Psoas muscle (tissue), 8 donors: ENCODE data around the gene GRM7. TPM values are rescaled to one million over a fixed set of nuclear protein-coding genes. Genes with fewer than 3 reads are reported as not detected.

Experiments used
- ATAC-seq, 4 donors: fragments of 200-7000 bp; cut with Tn5 transposase; one replicate each; pipeline ENCODE4 v1.9.1; 2020; ENCODE audit warnings: moderate library complexity in 3 of 4, mild to moderate bottlenecking in 2 of 4
- DNase-seq, 2 donors: peaks; one replicate each; pipeline ENCODE4 v3.0.0-alpha.2; 2020
- H3K27ac ChIP-seq: fragments of 200-600 bp; one replicate; pipeline ENCODE4 v1.8.0; 2022
- H3K27me3 ChIP-seq, 3 donors: fragments of 200-600 bp in 1 of 3; one replicate each; pipeline versions ENCODE4 v1.6.1 to v1.8.0; 2013 to 2022; ENCODE audit warnings: low read length in 2 of 3, mild to moderate bottlenecking in 2 of 3, moderate library complexity in 1 of 3; ENCODE audit not compliant: insufficient read depth in 3 of 3
- H3K36me3 ChIP-seq, 2 donors: fragments of 200-600 bp in 1 of 2; one replicate each; pipeline versions ENCODE4 v1.6.1 to v1.8.0; 2013 to 2022; ENCODE audit warnings: low read depth in 1 of 2, mild to moderate bottlenecking in 1 of 2, moderate library complexity in 1 of 2; ENCODE audit not compliant: insufficient read depth in 1 of 2
- H3K4me1 ChIP-seq: fragments of 200-600 bp; one replicate; pipeline ENCODE4 v1.8.0; 2022
- H3K4me3 ChIP-seq: fragments of 200-600 bp; one replicate; pipeline ENCODE4 v1.8.0; 2022; ENCODE audit warnings: mild to moderate bottlenecking
- H3K9me3 ChIP-seq: fragments of 200-600 bp; one replicate; pipeline ENCODE4 v1.8.0; 2022
- WGBS, 3 donors: extraction: QIAGEN DNeasy Blood & Tissue Kit; methylation state at CpG; one replicate each; pipeline versions ENCODE4 v1.1.6 to v1.1.7; 2013; 5-methylcytosine and 5-hydroxymethylcytosine counted together
- intact Hi-C, 2 donors: fragments of 100-400 bp; cut with DNase I; formaldehyde crosslinking; loops; one replicate each; pipeline versions ENCODE4 v1.11.0 to v1.14.2; 2022
- polyA plus RNA-seq, 3 donors: library from polyadenylated mRNA; stranded (reverse); fragments of 200-250 nt; gene quantifications; one replicate each; pipeline ENCODE4 v1.2.3, GENCODE V29; 2013
- total RNA-seq, 4 donors: library from RNA; stranded (reverse); fragmentation: NEBNext Ultra II Directional in 2 of 4; extraction: Animal tissue kit (Norgen Biotek cat#: 25700) in 2 of 4; gene quantifications; one replicate each; pipeline versions ENCODE4 v1.2.1 to v1.2.4, GENCODE V29; 2021 to 2023
- TF ChIP-seq, protein P1 (sequence below): fragments of 200-600 bp; IDR thresholded peaks from one replicate; pipeline ENCODE4 v1.8.0; 2022; ENCODE audit warnings: antibody characterized with exemption
- donor health status: healthy with polysubstance abuse.
- donor health status: DM: no; HTN: no; CAD: no; lungs with moderate emphysema.
- donor health status: Bipolar disorder and iron deficiency.
- donor health status: healthy.
- donor health status: DM: yes; HTN: yes; CAD: no.
- donor health status: DM: no; HTN: no; CAD: no.
- donor health status: DM: no; HTN: no; CAD: no.
- donor health status: DM: yes; HTN: yes; CAD: no.

Gene GRM7
- total and polyA plus RNA-seq, 7 donors = 0.01 TPM; not detected in 6

DNA sequence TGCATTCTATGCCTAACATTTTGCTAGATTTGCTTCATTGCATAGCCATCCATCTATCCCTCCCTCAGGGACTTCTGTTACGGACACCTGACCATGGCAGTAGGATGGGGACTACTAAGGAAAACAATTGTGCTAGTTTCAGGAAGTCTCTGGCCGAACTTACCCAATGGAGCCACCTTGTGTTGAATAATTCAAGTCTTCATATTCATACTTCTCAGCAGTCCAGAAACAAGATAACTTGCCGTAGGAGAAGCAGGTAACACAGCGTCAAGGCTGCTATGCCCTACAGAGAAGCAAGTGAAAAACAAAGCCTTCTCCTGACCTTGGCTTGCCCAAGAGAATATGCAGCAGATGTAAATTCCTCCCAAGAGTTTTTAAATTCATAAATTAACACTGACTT lies 685.3 kb downstream of the GRM7 start:
- TF ChIP-seq, protein P1, sequence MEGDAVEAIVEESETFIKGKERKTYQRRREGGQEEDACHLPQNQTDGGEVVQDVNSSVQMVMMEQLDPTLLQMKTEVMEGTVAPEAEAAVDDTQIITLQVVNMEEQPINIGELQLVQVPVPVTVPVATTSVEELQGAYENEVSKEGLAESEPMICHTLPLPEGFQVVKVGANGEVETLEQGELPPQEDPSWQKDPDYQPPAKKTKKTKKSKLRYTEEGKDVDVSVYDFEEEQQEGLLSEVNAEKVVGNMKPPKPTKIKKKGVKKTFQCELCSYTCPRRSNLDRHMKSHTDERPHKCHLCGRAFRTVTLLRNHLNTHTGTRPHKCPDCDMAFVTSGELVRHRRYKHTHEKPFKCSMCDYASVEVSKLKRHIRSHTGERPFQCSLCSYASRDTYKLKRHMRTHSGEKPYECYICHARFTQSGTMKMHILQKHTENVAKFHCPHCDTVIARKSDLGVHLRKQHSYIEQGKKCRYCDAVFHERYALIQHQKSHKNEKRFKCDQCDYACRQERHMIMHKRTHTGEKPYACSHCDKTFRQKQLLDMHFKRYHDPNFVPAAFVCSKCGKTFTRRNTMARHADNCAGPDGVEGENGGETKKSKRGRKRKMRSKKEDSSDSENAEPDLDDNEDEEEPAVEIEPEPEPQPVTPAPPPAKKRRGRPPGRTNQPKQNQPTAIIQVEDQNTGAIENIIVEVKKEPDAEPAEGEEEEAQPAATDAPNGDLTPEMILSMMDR = peak; percentile 19
- Histone ChIP-seq H3K4me1 (no peaks in the 10 kb centered on the region), H3K9me3 (no peaks in the 10 kb centered on the region), H3K4me3 (no peak overlapping the region), H3K27ac (no peak overlapping the region), H3K36me3 (no peaks in the 10 kb centered on the region), H3K27me3 (no peaks in the 10 kb centered on the region)
- intact Hi-C loops = no loop called here
- DNase-seq (no peak), ATAC-seq (no peak)
- WGBS, 3 donors = 45 to 53% (median 46%) methylated on average over 4 of the region's 4 CpGs

DNA sequence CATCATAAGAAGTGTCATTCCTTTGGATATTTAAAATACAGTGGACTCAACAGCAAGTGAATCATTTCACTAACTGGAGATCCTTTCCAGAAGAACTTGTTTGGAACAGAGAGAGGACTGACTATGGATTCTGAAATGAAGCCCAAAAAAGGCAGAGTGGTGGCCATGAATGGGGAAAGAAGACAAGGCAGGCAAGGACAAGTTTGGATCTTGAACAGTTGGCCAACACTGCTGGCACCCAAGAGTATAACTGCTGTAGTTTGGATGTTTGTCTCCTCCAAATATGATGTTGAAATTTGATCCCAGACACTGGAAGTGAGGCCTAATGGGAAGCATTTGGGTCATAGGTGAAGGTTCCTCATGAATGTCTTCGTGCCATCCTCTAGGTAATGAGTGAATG lies 686.9 kb downstream of the GRM7 start:
- DNase-seq = no peak
- 74 to 78% (median 75%) methylated on average over 1 of the region's 1 CpG for WGBS, 3 donors
- Histone ChIP-seq H3K27me3 (no peaks in the 10 kb centered on the region), H3K9me3 (peaks cover 3% of the 10 kb centered on the region), H3K4me3 (no peak overlapping the region), H3K4me1 (no peaks in the 10 kb centered on the region), H3K27ac (no peak overlapping the region), H3K36me3 (no peaks in the 10 kb centered on the region)
- ATAC-seq = no peak
- TF ChIP-seq, protein P1 = no peak
- intact Hi-C loops = no loop called here

DNA sequence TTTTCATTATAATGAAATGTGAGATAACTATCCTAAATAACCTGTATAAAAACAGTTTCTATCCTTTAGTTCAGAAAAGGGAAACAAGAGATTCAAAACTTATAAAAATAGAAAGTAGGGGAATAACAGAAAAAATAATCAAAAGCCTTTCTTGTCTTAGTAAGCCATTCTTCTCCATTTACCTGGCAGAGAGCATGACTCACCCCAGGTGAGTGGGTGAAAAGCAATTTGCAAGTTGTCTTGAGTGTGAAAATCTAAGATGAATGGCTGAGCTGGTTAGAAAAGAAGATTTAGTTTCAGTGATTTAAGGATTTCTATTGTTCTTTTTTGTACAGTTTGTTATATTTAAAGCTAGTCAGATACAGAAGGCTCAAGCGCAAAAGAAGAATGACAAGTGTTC lies 702.0 kb downstream of the GRM7 start:
- 39 to 100% (median 97%) methylated on average over 1 of the region's 1 CpG for WGBS, 3 donors
- DNase-seq (no peak), ATAC-seq (no peak)
- Histone ChIP-seq H3K4me3 (no peak overlapping the region), H3K27me3 (no peaks in the 10 kb centered on the region), H3K4me1 (no peaks in the 10 kb centered on the region), H3K9me3 (no peaks in the 10 kb centered on the region), H3K27ac (no peak overlapping the region), H3K36me3 (no peaks in the 10 kb centered on the region)
- intact Hi-C loops = no loop called here
- TF ChIP-seq, protein P1 = no peak

DNA sequence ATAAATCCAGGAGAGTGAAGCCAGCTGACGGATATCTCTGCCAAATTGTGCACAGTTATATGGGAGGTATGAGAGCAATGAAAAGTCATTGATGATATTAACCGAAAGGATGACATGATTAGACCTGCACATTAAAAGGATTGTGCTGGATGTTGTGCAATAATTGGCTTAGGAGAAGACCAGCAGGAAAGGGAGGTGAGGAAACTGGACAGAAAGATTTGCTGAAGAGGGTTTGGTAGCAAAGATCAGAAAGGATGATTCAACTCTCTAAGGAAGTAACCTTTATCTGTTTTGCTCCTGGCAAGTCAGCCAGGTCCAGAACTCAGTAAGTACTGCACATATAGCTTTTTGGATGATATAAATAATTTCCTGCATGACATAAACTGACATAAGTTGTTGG lies 704.7 kb downstream of the GRM7 start:
- H3K27ac ChIP-seq = no peak overlapping the region
- TF ChIP-seq, protein P1 = no peak
- ATAC-seq (no peak), DNase-seq (no peak)
- H3K36me3 ChIP-seq = no peaks in the 10 kb centered on the region
- WGBS, 3 donors = 35 to 48% (median 45%) methylated on average over 2 of the region's 2 CpGs
- H3K4me3 ChIP-seq = no peak overlapping the region
- no peaks in the 10 kb centered on the region for H3K9me3 ChIP-seq
- intact Hi-C loops = no loop called here
- no peaks in the 10 kb centered on the region for H3K4me1 ChIP-seq
- no peaks in the 10 kb centered on the region for H3K27me3 ChIP-seq

DNA sequence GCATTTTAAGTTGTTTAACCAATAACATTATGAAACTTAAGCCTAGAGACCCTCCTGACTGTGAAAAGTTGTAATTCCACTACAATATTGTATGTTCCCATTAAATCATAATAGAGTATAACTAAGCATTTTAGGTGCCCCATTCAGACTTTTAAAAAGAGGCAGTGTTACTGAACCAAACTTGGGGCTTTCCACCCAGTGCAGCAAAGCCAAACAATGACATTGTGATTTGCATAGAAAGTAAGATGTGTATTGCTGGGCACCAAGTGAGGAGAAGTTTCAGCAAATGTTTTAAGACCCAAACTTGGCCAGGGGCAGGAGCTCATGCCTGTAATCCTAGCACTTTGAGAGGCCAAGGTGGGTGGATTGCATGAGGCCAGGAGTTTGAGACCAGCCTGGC lies 706.2 kb downstream of the GRM7 start:
- intact Hi-C loops = no loop called here
- Histone ChIP-seq H3K4me1 (no peaks in the 10 kb centered on the region), H3K27ac (no peak overlapping the region), H3K36me3 (no peaks in the 10 kb centered on the region), H3K4me3 (no peak overlapping the region), H3K9me3 (no peaks in the 10 kb centered on the region), H3K27me3 (no peaks in the 10 kb centered on the region)
- DNase-seq (no peak), ATAC-seq (no peak)
- TF ChIP-seq, protein P1 = no peak
